ENCODE data around the gene FILIP1L.

Gene FILIP1L

DNA sequence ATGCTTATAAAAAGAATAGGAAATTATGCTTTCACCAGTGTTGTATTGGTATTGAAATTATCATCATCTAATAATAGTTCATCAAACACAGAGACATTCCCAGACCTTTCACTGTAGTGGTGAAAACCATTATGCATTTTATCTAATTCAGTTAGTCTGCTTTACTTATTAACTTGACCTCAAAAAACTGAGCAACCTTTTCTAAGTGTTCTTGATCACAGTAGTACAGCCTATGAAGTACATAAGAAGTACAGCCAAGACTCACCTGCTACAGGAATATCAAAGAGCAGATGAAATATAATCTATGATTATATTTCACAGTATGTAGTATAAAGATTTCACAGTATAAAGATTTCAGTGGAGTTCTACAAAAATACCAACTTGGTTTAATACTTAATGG is 75.2 kb downstream of the FILIP1L start:
- DNase-seq, result no peak

GRCh38 chr3:100033903-100034471 is 80.3 kb downstream of the FILIP1L start:
- no peak for DNase-seq

DNA sequence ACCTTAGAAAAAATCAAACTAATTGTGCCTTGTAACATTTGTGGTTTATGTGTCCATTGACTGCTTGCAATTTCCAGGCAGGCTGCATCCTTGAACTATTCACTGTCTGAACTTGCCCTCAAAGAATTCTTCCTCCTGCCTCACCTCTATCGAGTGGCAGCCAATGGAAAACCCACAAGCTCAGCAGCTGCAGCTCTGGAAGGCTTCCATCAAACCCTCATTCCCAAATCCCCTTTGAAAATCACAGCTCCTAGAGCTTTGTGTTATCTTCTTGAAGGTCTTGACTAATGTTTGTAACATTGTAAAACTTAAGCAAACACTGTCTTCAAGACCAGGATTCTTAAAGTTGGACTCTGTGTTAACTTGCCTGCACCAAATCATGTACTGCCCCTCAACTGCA is 81.1 kb downstream of the FILIP1L start:
- no peak for DNase-seq

- DNase-seq, result no peak
Observed at GRCh38 chr3:100032243-100032642, 82.1 kb downstream of the FILIP1L start.

- no peak for DNase-seq
Observed at GRCh38 chr3:100030914-100031425, 83.3 kb downstream of the FILIP1L start.

- DNase-seq, result no peak
Observed at GRCh38 chr3:100030346-100030745, 84.0 kb downstream of the FILIP1L start.

- DNase-seq, result no peak
Observed at GRCh38 chr3:100029689-100030088, 84.6 kb downstream of the FILIP1L start.

- no peak for DNase-seq
Observed at GRCh38 chr3:100029052-100029451, 85.2 kb downstream of the FILIP1L start.

GRCh38 chr3:100027321-100027720 is 87.0 kb downstream of the FILIP1L start:
- DNase-seq, result no peak

GRCh38 chr3:100024520-100025303 is 89.6 kb downstream of the FILIP1L start:
- DNase-seq, result no peak

DNA sequence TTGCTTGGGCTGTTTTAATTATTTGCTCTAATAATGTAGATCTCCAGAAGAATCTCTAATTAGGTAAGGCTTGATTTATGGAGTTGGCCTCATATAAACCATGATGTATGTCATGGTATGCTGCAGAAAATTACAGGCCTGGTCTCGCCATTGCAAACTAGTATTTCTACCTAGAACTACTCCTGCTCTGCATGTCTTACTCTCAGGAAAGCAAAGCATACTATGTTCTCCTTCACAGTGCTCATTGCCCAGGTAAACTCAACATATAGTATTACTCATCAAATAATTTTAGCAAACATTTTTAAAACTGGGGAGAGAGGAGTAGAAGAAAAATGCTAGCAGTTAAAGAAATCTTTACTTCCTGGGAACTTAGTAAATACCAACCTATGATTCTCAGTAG is 90.7 kb downstream of the FILIP1L start:
- DNase-seq, result no peak

GRCh38 chr3:100023150-100023549 is 91.2 kb downstream of the FILIP1L start:
- peak; percentile 7 for DNase-seq

- DNase-seq, result no peak
Observed at GRCh38 chr3:100022506-100022905, 91.8 kb downstream of the FILIP1L start.

DNA sequence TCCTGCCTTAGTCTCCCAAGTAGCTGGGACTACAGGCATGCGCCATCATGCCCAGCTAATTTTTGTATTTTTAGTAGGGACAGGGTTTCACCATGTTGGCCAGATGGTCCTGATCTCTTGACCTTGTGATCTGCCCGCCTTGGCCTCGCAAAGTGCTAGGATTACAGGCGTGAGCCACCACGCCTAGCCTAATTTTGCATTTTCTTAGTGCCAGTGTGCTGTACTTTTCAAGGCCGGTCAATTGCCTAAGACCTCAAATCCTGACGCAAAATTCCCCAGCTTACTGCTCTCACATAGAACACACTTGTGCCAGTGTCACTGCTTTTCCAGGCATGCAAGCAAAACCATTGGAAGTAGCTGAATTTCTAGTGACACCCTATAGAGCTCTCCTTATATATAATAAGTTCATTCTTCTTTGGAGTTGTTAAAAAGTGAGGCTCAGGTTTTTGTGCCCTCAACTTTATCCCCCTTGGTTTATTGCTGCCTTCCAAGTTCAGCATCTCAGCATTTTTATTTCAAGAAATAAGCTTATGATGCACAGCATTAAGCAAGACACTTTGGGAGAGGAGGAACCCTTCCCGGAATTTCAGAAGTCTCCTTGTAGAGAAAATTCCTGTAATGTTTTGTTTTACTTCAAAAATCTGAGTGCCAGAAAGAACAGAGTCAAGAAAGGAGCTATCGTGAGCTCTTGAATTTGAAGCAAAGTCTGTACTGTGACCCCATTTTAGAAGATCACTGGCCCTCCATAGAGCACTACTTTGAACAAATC is 93.2 kb downstream of the FILIP1L start:
- DNase-seq, result no peak

- no peak for DNase-seq
Observed at GRCh38 chr3:100019719-100020118, 94.6 kb downstream of the FILIP1L start.

DNA sequence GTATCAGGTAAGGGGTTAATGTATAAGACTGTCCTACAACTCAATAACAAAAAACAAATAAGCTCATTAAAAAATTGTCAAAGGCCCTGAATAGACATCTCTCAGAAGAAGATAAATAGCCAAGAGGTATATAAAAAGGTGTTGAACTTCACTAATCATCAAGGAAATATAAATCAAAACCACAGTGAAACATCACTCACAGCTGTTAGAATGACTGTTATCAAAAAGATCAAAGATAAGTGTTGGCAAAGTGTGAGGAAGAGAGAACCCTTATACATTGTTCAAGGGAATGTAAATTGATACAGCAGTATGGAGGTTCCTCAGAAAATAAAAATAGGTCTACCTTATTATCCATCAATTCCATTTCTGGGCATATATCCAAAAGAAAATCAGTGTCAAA is 95.5 kb downstream of the FILIP1L start:
- DNase-seq, result no peak

GRCh38 chr3:100010087-100010417 is 104.2 kb downstream of the FILIP1L start:
- no peak for DNase-seq

- DNase-seq, result no peak
Observed at GRCh38 chr3:100009276-100010086, 104.8 kb downstream of the FILIP1L start.

DNA sequence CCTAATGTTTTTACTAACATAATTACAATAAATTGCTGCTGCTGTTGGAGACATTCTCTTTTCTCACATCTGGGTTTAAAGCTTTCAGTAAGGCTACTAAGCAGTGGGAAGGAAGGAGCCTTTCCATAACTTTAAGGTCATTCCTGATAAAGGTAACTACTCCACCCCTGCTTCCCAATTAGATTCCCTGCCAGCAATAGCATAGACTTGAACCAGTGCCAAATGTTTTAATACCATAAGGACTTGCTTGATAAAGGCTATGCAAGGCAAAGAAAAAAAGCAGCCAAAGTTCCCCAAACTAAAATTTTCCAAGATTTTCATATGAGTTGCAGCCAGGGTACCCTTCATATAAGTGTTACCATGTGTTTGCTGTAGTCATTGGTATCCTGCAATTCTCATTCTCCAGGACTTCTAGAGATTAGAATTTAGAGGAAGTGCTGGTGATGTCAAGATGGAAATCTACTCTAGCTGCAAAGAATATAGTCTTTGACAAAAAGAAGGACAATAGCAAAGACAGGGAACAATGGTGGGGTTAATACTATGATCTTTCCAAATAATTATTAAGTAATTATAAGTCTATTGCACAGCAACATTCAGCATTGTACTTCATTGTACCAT is 106.1 kb downstream of the FILIP1L start:
- no peak for DNase-seq

DNA sequence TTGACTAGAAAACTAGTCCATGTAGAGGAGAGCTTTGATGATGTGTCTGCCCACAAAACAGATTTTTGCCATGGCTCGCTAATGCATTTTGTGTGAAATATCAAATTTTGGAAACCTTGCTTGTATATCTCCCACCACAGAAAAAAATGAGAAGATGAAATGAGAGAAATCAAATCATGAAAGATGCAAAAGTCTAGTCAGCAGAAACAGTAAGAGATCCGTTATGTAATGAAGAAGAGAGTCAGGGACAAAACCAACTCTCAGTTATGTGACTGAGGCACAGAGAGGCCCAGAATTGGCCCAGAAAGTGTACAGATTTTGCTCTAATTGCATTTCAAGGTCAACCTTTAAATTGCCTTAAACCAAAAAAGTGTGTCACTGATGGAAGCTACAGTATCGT is 107.0 kb downstream of the FILIP1L start:
- no peak for DNase-seq

DNA sequence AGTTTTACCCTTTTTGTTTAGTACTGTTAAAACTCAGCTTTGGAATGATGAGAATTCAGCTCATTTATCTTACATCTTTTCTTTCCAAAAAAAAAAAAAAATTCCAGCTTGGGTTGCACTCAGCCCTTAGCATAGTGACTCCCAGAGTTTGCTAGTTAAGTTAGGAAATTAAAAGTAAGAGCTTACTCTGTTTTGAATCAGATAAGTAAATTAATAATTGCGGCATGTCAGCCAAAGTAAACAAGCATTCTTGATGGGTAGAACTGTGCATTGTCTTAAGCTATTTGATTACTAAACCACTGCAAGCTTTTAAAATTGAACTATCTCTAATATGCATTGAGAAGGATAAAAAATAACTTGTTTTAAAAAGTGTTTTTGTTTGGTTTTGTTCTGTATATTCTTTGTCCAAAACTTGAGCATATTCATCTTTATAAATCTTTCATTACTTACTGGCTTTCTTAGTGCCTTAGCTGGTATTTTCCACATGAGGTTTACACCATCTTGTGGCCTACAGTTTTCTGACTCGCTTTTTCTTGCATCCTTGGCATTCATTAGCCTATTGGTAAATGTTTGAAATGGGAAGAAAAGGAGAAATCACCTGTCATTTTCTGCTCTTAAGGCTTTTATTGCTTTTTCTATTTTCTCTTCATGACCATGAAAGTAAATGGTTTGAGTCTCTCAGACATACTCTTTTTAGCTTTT is 107.6 kb downstream of the FILIP1L start:
- DNase-seq, result no peak
